K562 (cell line): ENCODE results near the gene ACBD3. TPM values are rescaled to one million over a fixed set of nuclear protein-coding genes. Genes with fewer than 3 reads are reported as not detected.

Experiments
- ATAC-seq: fragments of 200-7000 bp; cut with Tn5 transposase; 3 replicates; pipeline ENCODE4 v1.9.1; 2020; ENCODE audit warnings: moderate library complexity
- BruUV-seq: library from RNA; stranded (reverse); fragments of 400-500 nt; replicated peaks from 2 replicates; lab custom pipeline; 2021; lab: Mats Ljungman, UMichigan
- CTCF ChIA-PET: fragments of 300-600 bp; formaldehyde crosslinking; extraction: SDS; loops from one replicate; lab custom pipeline; 2021; ENCODE audit warnings: low intra/inter-chr PET ratio; lab: Yijun Ruan, JAX
- POLR2A ChIA-PET: fragments of 300-600, 350-650 bp; sonication (Branson Sonifier 250); formaldehyde crosslinking; extraction: SDS; loops from one replicate; lab custom pipeline; 2021; ENCODE audit warnings: antibody characterized with exemption, inconsistent platforms; lab: Yijun Ruan, JAX
- DNase-seq, 4 experiments: peaks; one replicate each; pipeline versions ENCODE4 v3.0.0 to v3.0.0-alpha.2; 2011 to 2018; ENCODE audit warnings: low spot score in 3 of 4, mixed read lengths in 3 of 4; ENCODE audit errors: extremely low read depth in 1 of 4
- FAIRE-seq: peaks from 2 replicates; lab custom pipeline; 2011; peaks lifted over from hg19 to GRCh38; lab: Jason Lieb, UNC
- H2AFZ ChIP-seq: 2 replicates; pipeline ENCODE4 v1.6.0; 2011; ENCODE audit warnings: low read depth, low read length, control low read depth, inconsistent platforms
- H3K27ac ChIP-seq: fragments of 200-600 bp; 3 replicates; pipeline ENCODE4 v1.8.0; 2011; ENCODE audit warnings: low read depth, mild to moderate bottlenecking, control low read depth, inconsistent platforms, low read length, moderate library complexity, mixed read lengths; ENCODE audit errors: extremely low read depth
- H3K27me3 ChIP-seq, 2 experiments: fragments of 300-600 bp in 1 of 2; 2 replicates in 1 of 2; 3 replicates in 1 of 2; pipeline versions ENCODE4 v1.6.0 to v1.8.0; 2011; ENCODE audit warnings: inconsistent platforms in 2 of 2, low read length in 2 of 2, mild to moderate bottlenecking in 1 of 2, mixed read lengths in 1 of 2, moderate library complexity in 1 of 2; ENCODE audit not compliant: control insufficient read depth in 2 of 2, insufficient read depth in 2 of 2
- H3K36me3 ChIP-seq: fragments of 300-600 bp; 3 replicates; pipeline ENCODE4 v1.8.0; 2011; ENCODE audit warnings: mild to moderate bottlenecking, low read length, inconsistent platforms; ENCODE audit not compliant: control insufficient read depth, insufficient read depth
- H3K4me1 ChIP-seq, 2 experiments: fragments of 200-600 bp in 1 of 2; replicated peaks in 1 of 2; 2 replicates in 1 of 2; 3 replicates in 1 of 2; pipeline versions ENCODE4 v1.5.1 to v1.8.0; 2011; ENCODE audit warnings: inconsistent platforms in 2 of 2, low read length in 2 of 2, mild to moderate bottlenecking in 1 of 2, mixed read lengths in 1 of 2, moderate library complexity in 1 of 2; ENCODE audit not compliant: control insufficient read depth in 2 of 2, insufficient read depth in 2 of 2
- H3K4me2 ChIP-seq: 2 replicates; pipeline ENCODE4 v1.6.1; 2011; ENCODE audit warnings: low read length, control low read depth, inconsistent platforms, mixed read lengths; ENCODE audit not compliant: insufficient read depth
- H3K4me3 ChIP-seq: fragments of 200-600 bp; sonication (generic), shearing (Covaris generic); 2 replicates; pipeline ENCODE4 v1.5.1; 2016; ENCODE audit warnings: control low read depth, inconsistent platforms
- H3K79me2 ChIP-seq: fragments of 200-600 bp; 3 replicates; pipeline ENCODE4 v1.8.0; 2011; ENCODE audit warnings: low read length, inconsistent platforms; ENCODE audit not compliant: control insufficient read depth, insufficient read depth
- H3K9ac ChIP-seq, 2 experiments: 2 replicates each; pipeline versions ENCODE4 v1.6.0 to v1.6.1; 2011; ENCODE audit warnings: low read depth in 2 of 2, low read length in 2 of 2, control low read depth in 1 of 2, inconsistent platforms in 1 of 2, mild to moderate bottlenecking in 1 of 2, mixed read lengths in 1 of 2; ENCODE audit not compliant: insufficient read depth in 1 of 2
- H3K9me1 ChIP-seq: one replicate; pipeline ENCODE4 v1.6.0; 2011; ENCODE audit warnings: inconsistent platforms, mild to moderate bottlenecking, low read length, moderate library complexity; ENCODE audit not compliant: control insufficient read depth, insufficient read depth
- H3K9me3 ChIP-seq: replicated peaks from 2 replicates; pipeline ENCODE4 v1.5.1; 2011; ENCODE audit warnings: low read depth, low read length, inconsistent platforms; ENCODE audit not compliant: control insufficient read depth, insufficient read depth
- H4K20me1 ChIP-seq: replicated peaks from 2 replicates; pipeline ENCODE4 v1.6.1; 2011; ENCODE audit warnings: low read length, inconsistent platforms, mixed read lengths; ENCODE audit not compliant: control insufficient read depth, insufficient read depth
- ATF3 ChIP-seq, 2 experiments: fragments of 450-650 bp in 1 of 2; sonication (generic) in 1 of 2; formaldehyde crosslinking in 1 of 2; IDR thresholded peaks in 1 of 2; conservative IDR thresholded peaks in 1 of 2; 2 replicates each; pipeline versions ENCODE4 v1.6.1 to v1.8.1; 2016 to 2023; ENCODE audit warnings: mild to moderate bottlenecking in 2 of 2, moderate library complexity in 2 of 2, inconsistent platforms in 1 of 2, missing genetic modification reagents in 1 of 2
- CEBPG ChIP-seq, 3 experiments: fragments of 200-800 bp in 1 of 3; sonication (Bioruptor generic) in 1 of 3; sonication (generic) in 1 of 3; formaldehyde crosslinking in 1 of 3; IDR thresholded peaks in 2 of 3; conservative IDR thresholded peaks in 1 of 3; 2 replicates each; pipeline versions ENCODE4 v1.6.1 to v1.8.0; 2016 to 2022; ENCODE audit warnings: missing compliant biosample characterization in 2 of 3, missing genetic modification characterization in 2 of 3, mild to moderate bottlenecking in 1 of 3, missing genetic modification reagents in 1 of 3
- CTCF ChIP-seq, 3 experiments: IDR thresholded peaks in 2 of 3; conservative IDR thresholded peaks in 1 of 3; 2 replicates each; pipeline ENCODE4 v1.5.1; 2011 to 2012; ENCODE audit warnings: low read length in 3 of 3, mild to moderate bottlenecking in 3 of 3, control low read depth in 2 of 3, improper control_type of control experiment in 1 of 3, inconsistent platforms in 1 of 3, low read depth in 1 of 3, mixed read lengths in 1 of 3, moderate library complexity in 1 of 3; ENCODE audit not compliant: insufficient read depth in 2 of 3
- ESRRA ChIP-seq: fragments of 450-650 bp; IDR thresholded peaks from 2 replicates; pipeline ENCODE4 v1.6.1; 2014; ENCODE audit warnings: low read depth, mild to moderate bottlenecking, moderate library complexity, borderline replicate concordance
- NCOA4 ChIP-seq: fragments of 450-650 bp; IDR thresholded peaks from 2 replicates; pipeline ENCODE4 v1.6.1; 2018; ENCODE audit warnings: mild to moderate bottlenecking; ENCODE audit not compliant: partially characterized antibody
- TFAP4 ChIP-seq: sonication (generic); formaldehyde crosslinking; IDR thresholded peaks from 2 replicates; pipeline ENCODE4 v1.8.0; 2022; ENCODE audit warnings: missing genetic modification reagents, mild to moderate bottlenecking, moderate library complexity, borderline replicate concordance
- ZNF384 ChIP-seq: IDR thresholded peaks from 2 replicates; pipeline ENCODE4 v1.6.1; 2012; ENCODE audit warnings: low read depth, low read length, improper control_type of control experiment
- WGBS: fragments of 100-300 bp; shearing (Covaris generic); methylation state at CpG from one replicate; pipeline ENCODE4 v1.1.6; 2016; ENCODE audit warnings: low coverage, mixed read lengths; ENCODE audit not compliant: insufficient coverage; ENCODE audit errors: missing lambda C conversion rate; 5-methylcytosine and 5-hydroxymethylcytosine counted together
- in situ Hi-C: fragments of 300-500 bp; cut with MboI; formaldehyde crosslinking; loops from 4 replicates; pipeline ENCODE4 v1.15.0; 2018; ENCODE audit warnings: inconsistent platforms, mixed read lengths
- intact Hi-C: fragments of 100-400 bp; cut with micrococcal nuclease; formaldehyde crosslinking; loops from 2 replicates; pipeline ENCODE4 v1.14.2; 2022
- polyA plus RNA-seq, 8 experiments: library from polyadenylated mRNA; depleted of rRNA in 4 of 8; stranded (reverse) in 5 of 8; unstranded in 3 of 8; fragments of >200 nt; fragmentation: Nextera tagmentation in 2 of 8; fragmentation: Illumina TruSeq in 1 of 8; extraction: Ambion mirVana in 2 of 8; extraction: Trizol in 1 of 8; gene quantifications; 2 replicates each; pipeline versions ENCODE4 v1.2.1 to v1.2.3, GENCODE V29; 2011 to 2014; ENCODE audit warnings: inconsistent platforms in 1 of 8, missing spikeins in 1 of 8
- total RNA-seq, 7 experiments: library from RNA; depleted of rRNA in 6 of 7; stranded (reverse); fragments of >200 nt in 6 of 7; fragmentation: Illumina TruSeq in 2 of 7; extraction: Trizol in 2 of 7; gene quantifications; 2 replicates each; pipeline versions ENCODE4 v1.2.1 to v1.2.3, GENCODE V29; 2011 to 2021; ENCODE audit warnings: low replicate concordance in 1 of 7

The ACBD3 gene
- total and polyA plus RNA-seq, 9 of the 15 experiments (the other 6 are each of a cell fraction or from before 2014, with no cell fraction given): 11.1 to 36.7 (median 26.9) TPM

GRCh38 chr1:226149806-226150205 lies 36.7 kb downstream of the ACBD3 start:
- in situ Hi-C loops (no loop called here), intact Hi-C loops (no loop called here)
- Histone ChIP-seq H3K9ac (no peak overlapping the region), H3K27me3 (no peaks in the 10 kb centered on the region), H3K27ac (no peak overlapping the region), H2AFZ (no peak overlapping the region), H3K9me1 (no peaks in the 10 kb centered on the region), H3K36me3 (peaks cover 77% of the 10 kb centered on the region), H4K20me1 (no peaks in the 10 kb centered on the region), H3K79me2 (no peaks in the 10 kb centered on the region), H3K4me1 (no peaks in the 10 kb centered on the region), H3K4me2 (no peak overlapping the region), H3K4me3 (no peak overlapping the region), H3K9me3 (no peaks in the 10 kb centered on the region)
- ChIA-PET CTCF (interaction anchor here (0.6 kb wide), 1 partner anchor 24 kb away, joined by 3 read pairs; no protein-coding TSS in a partner anchor), POLR2A (interaction anchor here (0.6 to 1.5 kb wide), 6 partner anchors 16 to 647 kb away, joined by 3 to 4 read pairs (median 3); no protein-coding TSS in a partner anchor)
- TF ChIP-seq ATF3 (IDR thresholded peaks at IDR 0.05) (peak; percentile 56), ATF3 (CRISPR knock-in tag; conservative IDR thresholded peaks at IDR 0.05) (no peak), ZNF384 (peak; percentile 91), TFAP4 (CRISPR knock-in tag) (no peak), NCOA4 (no peak), CTCF (IDR thresholded peaks at IDR 0.05 in 2 of 3, conservative IDR thresholded peaks at IDR 0.05 in 1 of 3; ENCODE audit: insufficient read depth in 2 of 3, low read depth in 1 of 3, low read length in 3 of 3) (peak in 1 of 3 experiments; percentile 29; a peak in 2 of 6 replicates), CEBPG (CRISPR knock-in tag; IDR thresholded peaks at IDR 0.05) (peak; percentile 67), CEBPG (tag; conservative IDR thresholded peaks at IDR 0.05 in 1 of 2, IDR thresholded peaks at IDR 0.05 in 1 of 2) (0 out of 4 replicates have a peak, but pooled peaks of 1 of the 2 experiments have one; percentile 31), ESRRA (0 out of 2 replicates have a peak, but pooled peaks have one; percentile 28)
- no TSS peak for BruUV-seq
- ATAC-seq: peak; percentile 81
- no peak for DNase-seq
- no peak for FAIRE-seq
- 74% methylated on average over 4 of the region's 4 CpGs for WGBS
